NCI-H446 treated with DMSO at 0.1 percent for 48 hours (cell line): Measurements from ENCODE around the gene SAFB.

Source experiments
- DNase-seq: peaks from one replicate; lab custom pipeline; 2025; lab: John Stamatoyannopoulos, UW

The SAFB gene

GRCh38 chr19:5622465-5623396 is at the start of gene SAFB, which contains the start of gene SAFB2:
TSS of gene SAFB (plus strand) at chr19:5623083. CDS start at chr19:5623206, 123 bp downstream.
TSS of gene SAFB2 (minus strand) at chr19:5622776. CDS start at chr19:5622715, 61 bp downstream.
- peak; percentile 98 for DNase-seq

- no peak for DNase-seq
Measured at GRCh38 chr19:5575590-5575989, 47.3 kb upstream of the SAFB start.

GRCh38 chr19:5578097-5578846 is 44.6 kb upstream of the SAFB start:
- no peak for DNase-seq

- no peak for DNase-seq
Measured at GRCh38 chr19:5579286-5579685, 43.6 kb upstream of the SAFB start.

GRCh38 chr19:5579697-5580096 is 43.2 kb upstream of the SAFB start:
- no peak for DNase-seq

GRCh38 chr19:5580161-5580571 is 42.7 kb upstream of the SAFB start:
- no peak for DNase-seq

- peak; percentile 58 for DNase-seq
Measured at GRCh38 chr19:5585461-5586299, 37.2 kb upstream of the SAFB start.

GRCh38 chr19:5586300-5587070 is 36.4 kb upstream of the SAFB start:
- no peak for DNase-seq

- no peak for DNase-seq
Measured at GRCh38 chr19:5587071-5587455, 35.8 kb upstream of the SAFB start.

- no peak for DNase-seq
Measured at GRCh38 chr19:5587661-5588060, 35.2 kb upstream of the SAFB start.

GRCh38 chr19:5588441-5588840 is 34.4 kb upstream of the SAFB start:
- no peak for DNase-seq

- DNase-seq = no peak
Measured at GRCh38 chr19:5588906-5589676, 33.8 kb upstream of the SAFB start.

- no peak for DNase-seq
Measured at GRCh38 chr19:5590151-5590864, 32.6 kb upstream of the SAFB start.

- DNase-seq = no peak
Measured at GRCh38 chr19:5590865-5591154, 32.1 kb upstream of the SAFB start.

- DNase-seq = no peak
Measured at GRCh38 chr19:5591476-5591875, 31.4 kb upstream of the SAFB start.

- no peak for DNase-seq
Measured at GRCh38 chr19:5592531-5593342, 30.1 kb upstream of the SAFB start.

GRCh38 chr19:5593343-5594255 is 29.3 kb upstream of the SAFB start:
- no peak for DNase-seq

GRCh38 chr19:5594521-5594950 is 28.3 kb upstream of the SAFB start:
- DNase-seq = no peak
